ENCODE data around the gene ZNF576. TPM values are rescaled to one million over a fixed set of nuclear protein-coding genes. Genes with fewer than 3 reads are reported as not detected.

ZNF576 gene
- total and polyA plus RNA-seq, 4 donors = 8.0 to 18.8 (median 15.2) TPM

DNA sequence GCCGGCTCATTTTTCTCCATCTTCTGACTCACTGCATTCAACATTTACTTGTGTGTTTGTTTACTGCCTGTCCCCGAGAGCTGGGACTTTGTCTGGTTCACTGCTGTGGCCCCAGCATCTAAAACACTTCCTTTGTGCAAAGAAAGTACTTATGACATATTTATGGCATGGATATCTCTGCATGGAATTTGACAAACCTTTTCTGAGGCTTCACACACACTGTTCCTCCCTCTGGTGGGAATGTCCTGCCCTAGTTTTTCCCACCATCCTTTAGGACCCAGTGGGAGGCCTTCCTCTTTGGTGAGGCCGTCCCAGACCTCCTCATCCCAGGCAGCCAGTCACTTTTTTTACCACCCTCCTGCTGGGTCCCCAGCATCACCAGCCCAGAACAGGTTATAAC lies 14.1 kb downstream of the ZNF576 start:
- H3K36me3 ChIP-seq (ENCODE audit: control insufficient read depth, insufficient read depth, low read length) = peaks cover 81% of the 10 kb centered on the region
- no peaks in the 10 kb centered on the region for H3K27me3 ChIP-seq (ENCODE audit: control insufficient read depth, insufficient read depth, low read length)
- no peaks in the 10 kb centered on the region for H3K9me3 ChIP-seq (ENCODE audit: control insufficient read depth, insufficient read depth, low read length)
- H3K27ac ChIP-seq (ENCODE audit: low read depth, low read length) = no peak overlapping the region
- 25% methylated on average over 1 of the region's 3 CpGs for WGBS (ENCODE audit: insufficient coverage)
- H3K4me1 ChIP-seq (ENCODE audit: control insufficient read depth, insufficient read depth, low read length) = peaks cover 5% of the 10 kb centered on the region
- no peak for DNase-seq (ENCODE audit: low read depth in 4 of 6, low spot score in 6 of 6)
- no peak overlapping the region for H3K4me3 ChIP-seq (ENCODE audit: low read depth, low read length)

DNA sequence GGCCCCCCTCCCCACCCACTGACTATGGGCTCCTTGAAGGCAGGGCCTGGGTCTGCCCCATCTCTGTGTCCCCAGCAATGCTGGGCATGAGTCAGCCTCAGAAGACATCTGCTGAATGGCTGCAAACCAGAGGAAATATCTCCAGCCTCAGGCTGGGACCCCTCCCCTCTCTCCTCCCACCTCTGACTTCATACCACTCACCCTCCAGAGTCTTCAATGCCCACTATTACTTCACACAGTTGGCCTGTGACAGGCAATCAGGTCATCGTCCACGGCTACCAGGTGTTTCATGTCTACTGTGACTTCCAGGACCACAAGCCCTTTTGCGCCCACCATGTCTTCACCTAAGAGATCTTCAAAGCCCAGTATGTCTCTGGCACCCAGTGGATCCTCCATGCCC lies 15.4 kb downstream of the ZNF576 start, which contains the start of gene SRRM5:
Gene SRRM5 (plus strand): TSS at position 301 of the 400 bp plus-strand sequence. CDS start 34 bp downstream, at position 335.
- no peak for DNase-seq (ENCODE audit: low read depth in 4 of 6, low spot score in 6 of 6)
- Histone ChIP-seq H3K4me3 (ENCODE audit: low read depth, low read length) (no peak within 1 kb of the TSS), H3K27ac (ENCODE audit: low read depth, low read length) (no peak within 1 kb of the TSS), H3K9me3 (ENCODE audit: control insufficient read depth, insufficient read depth, low read length) (no peaks in the 10 kb centered on the region), H3K4me1 (ENCODE audit: control insufficient read depth, insufficient read depth, low read length) (peaks cover 5% of the 10 kb centered on the region), H3K36me3 (ENCODE audit: control insufficient read depth, insufficient read depth, low read length) (peaks cover 72% of the 10 kb centered on the region), H3K27me3 (ENCODE audit: control insufficient read depth, insufficient read depth, low read length) (no peaks in the 10 kb centered on the region)
- 100% methylated on average over 3 of the region's 3 CpGs for WGBS (ENCODE audit: insufficient coverage)

DNA sequence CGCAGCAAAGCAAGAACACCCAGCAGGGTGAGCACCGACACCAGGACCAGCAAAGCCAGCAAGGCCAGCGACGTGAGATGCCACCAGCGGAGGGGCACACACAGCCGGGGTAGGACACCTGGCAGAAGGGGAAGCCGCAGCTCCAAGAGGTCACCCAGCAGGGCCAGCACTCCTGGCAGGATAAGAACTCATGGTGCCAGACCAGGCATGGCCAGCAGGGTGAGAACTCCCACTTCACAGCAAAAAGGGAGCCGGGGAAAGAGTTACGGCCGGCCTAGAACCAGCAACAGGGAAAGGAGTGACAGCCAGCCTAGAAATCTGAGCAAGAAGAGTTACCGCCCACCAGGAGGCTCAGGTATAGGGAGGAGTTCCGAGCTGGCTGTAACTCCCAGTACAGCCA lies 16.0 kb downstream of the ZNF576 start:
- Histone ChIP-seq H3K27me3 (ENCODE audit: control insufficient read depth, insufficient read depth, low read length) (no peaks in the 10 kb centered on the region), H3K4me1 (ENCODE audit: control insufficient read depth, insufficient read depth, low read length) (peaks cover 8% of the 10 kb centered on the region), H3K4me3 (ENCODE audit: low read depth, low read length) (no peak overlapping the region), H3K27ac (ENCODE audit: low read depth, low read length) (no peak overlapping the region), H3K9me3 (ENCODE audit: control insufficient read depth, insufficient read depth, low read length) (no peaks in the 10 kb centered on the region), H3K36me3 (ENCODE audit: control insufficient read depth, insufficient read depth, low read length) (peaks cover 70% of the 10 kb centered on the region)
- DNase-seq (ENCODE audit: low read depth in 4 of 6, low spot score in 6 of 6) = no peak
- 95% methylated on average over 10 of the region's 12 CpGs for WGBS (ENCODE audit: insufficient coverage)

DNA sequence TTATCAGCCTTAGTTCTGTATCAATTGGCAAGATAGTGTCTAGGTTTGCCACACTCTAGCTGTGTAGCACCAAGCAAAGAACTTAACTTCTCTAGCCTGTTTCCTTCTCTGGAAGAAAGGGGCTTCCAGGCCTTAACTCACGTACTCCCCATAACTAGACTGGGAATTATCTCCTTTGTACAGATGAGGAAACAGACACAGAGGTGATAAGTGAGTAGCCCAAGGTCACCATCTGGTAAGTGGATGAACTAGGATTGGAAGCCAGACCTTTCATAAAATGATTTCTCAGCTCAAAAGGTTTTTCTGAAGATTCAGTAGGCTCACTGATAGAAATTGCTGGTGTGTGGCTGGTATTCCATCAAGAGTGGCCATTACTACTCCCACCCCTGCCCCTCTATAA lies 19.9 kb downstream of the ZNF576 start:
- Histone ChIP-seq H3K36me3 (ENCODE audit: control insufficient read depth, insufficient read depth, low read length) (peaks cover 44% of the 10 kb centered on the region), H3K27me3 (ENCODE audit: control insufficient read depth, insufficient read depth, low read length) (no peaks in the 10 kb centered on the region), H3K4me1 (ENCODE audit: control insufficient read depth, insufficient read depth, low read length) (peaks cover 27% of the 10 kb centered on the region), H3K9me3 (ENCODE audit: control insufficient read depth, insufficient read depth, low read length) (no peaks in the 10 kb centered on the region), H3K27ac (ENCODE audit: low read depth, low read length) (no peak overlapping the region), H3K4me3 (ENCODE audit: low read depth, low read length) (no peak overlapping the region)
- no CpG with 5 or more reads among the region's 1 CpG for WGBS (ENCODE audit: insufficient coverage)
- no peak for DNase-seq (ENCODE audit: low read depth in 4 of 6, low spot score in 6 of 6)

DNA sequence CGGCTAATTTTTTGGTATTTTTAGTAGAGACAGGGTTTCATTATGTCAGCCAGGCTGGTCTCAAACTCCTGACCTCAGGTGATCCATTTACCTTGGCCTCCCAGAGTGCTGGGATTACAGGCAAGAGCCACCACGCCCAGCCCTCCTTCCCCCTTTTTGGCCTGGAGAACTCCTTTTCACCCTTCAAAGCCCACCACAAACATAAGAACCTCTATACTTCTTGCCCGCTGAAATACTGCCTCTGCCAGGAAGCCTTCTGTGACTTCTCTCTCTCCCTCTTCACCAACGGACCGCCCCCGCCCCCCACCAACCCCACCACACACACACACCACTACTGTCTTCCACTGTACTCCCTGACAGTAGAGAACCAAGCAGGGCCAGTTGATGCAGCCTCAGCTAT lies 20.6 kb downstream of the ZNF576 start:
- 88% methylated on average over 5 of the region's 6 CpGs for WGBS (ENCODE audit: insufficient coverage)
- H3K27me3 ChIP-seq (ENCODE audit: control insufficient read depth, insufficient read depth, low read length) = no peaks in the 10 kb centered on the region
- H3K4me3 ChIP-seq (ENCODE audit: low read depth, low read length) = no peak overlapping the region
- no peak overlapping the region for H3K27ac ChIP-seq (ENCODE audit: low read depth, low read length)
- no peaks in the 10 kb centered on the region for H3K9me3 ChIP-seq (ENCODE audit: control insufficient read depth, insufficient read depth, low read length)
- H3K36me3 ChIP-seq (ENCODE audit: control insufficient read depth, insufficient read depth, low read length) = peaks cover 38% of the 10 kb centered on the region
- no peak for DNase-seq (ENCODE audit: low read depth in 4 of 6, low spot score in 6 of 6)
- peaks cover 27% of the 10 kb centered on the region for H3K4me1 ChIP-seq (ENCODE audit: control insufficient read depth, insufficient read depth, low read length)

DNA sequence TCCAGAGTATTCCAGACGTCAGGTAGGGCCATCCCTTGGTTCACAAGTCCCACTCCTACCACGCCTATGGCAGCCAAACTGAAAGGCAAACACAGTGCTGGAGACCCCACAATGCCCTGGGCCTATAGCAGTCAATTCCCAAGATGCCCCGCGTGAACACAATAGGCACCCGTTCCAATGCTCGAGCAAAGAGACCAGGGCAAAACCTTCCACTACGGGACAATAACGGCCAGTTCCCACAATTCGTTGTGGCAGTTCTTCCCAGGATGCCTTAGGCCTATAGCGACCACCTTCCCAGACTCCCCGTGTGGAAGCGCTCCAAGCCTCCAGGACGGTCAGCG lies 22.5 kb downstream of the ZNF576 start:
- DNase-seq (ENCODE audit: low read depth in 4 of 6, low spot score in 6 of 6) = peak in 2 of 6 donors; percentile 83 to 88
- 1% methylated on average over 14 of the region's 14 CpGs for WGBS (ENCODE audit: insufficient coverage)
- H3K9me3 ChIP-seq (ENCODE audit: control insufficient read depth, insufficient read depth, low read length) = no peaks in the 10 kb centered on the region
- peak overlapping the region; percentile 82 for H3K4me3 ChIP-seq (ENCODE audit: low read depth, low read length)
- peaks cover 38% of the 10 kb centered on the region for H3K36me3 ChIP-seq (ENCODE audit: control insufficient read depth, insufficient read depth, low read length)
- H3K4me1 ChIP-seq (ENCODE audit: control insufficient read depth, insufficient read depth, low read length) = peaks cover 27% of the 10 kb centered on the region
- H3K27me3 ChIP-seq (ENCODE audit: control insufficient read depth, insufficient read depth, low read length) = no peaks in the 10 kb centered on the region
- H3K27ac ChIP-seq (ENCODE audit: low read depth, low read length) = peak overlapping the region; percentile 98

DNA sequence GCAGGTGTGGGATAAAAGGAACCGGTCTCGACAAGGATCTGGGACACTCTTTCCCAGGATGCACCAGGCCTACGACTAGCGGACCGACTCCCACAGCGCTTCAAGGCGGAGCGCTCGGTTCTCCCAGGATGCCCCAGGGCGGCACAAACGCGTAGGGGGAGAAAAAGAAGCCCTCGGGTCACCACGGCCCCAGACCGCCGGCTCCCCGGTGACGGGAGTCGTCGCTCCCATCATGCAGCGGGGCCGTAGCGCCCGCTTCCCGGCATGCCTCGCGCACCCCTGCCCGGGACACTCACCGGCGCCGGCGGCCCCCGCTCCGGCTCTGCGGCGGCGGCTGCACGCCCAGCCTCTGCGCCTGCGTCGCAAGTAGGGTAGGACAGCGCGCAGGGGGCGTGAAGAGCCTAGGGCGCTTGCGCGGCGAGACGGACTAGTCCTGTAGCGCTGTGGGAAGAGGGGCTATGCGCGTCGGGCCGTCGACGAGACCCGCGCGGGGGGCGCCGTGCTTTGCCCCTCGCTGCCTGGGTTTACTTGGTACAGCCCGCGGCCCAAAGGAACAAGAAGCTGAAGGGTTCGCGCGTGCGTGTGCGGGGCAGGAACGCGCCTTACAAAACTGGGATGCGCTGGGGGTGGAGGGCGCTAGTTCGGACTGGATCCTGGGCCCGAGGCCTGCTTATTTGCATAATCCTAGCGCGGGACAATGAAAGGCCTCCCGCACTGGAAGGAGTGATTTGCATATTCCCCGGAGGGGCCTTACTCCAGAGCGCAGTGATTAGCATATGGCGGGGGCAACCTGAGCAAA lies 23.1 kb downstream of the ZNF576 start, which contains the start of gene ZNF428:
Gene ZNF428 (minus strand): TSS at position 368 of the 799 bp plus-strand sequence. CDS start 5,325 bp downstream, outside the sequence.
- no peaks in the 10 kb centered on the region for H3K27me3 ChIP-seq (ENCODE audit: control insufficient read depth, insufficient read depth, low read length)
- DNase-seq (ENCODE audit: low read depth in 4 of 6, low spot score in 6 of 6) = peak; percentile 85 to 99 (median 93)
- under 1% methylated on average over 81 of the region's 81 CpGs for WGBS (ENCODE audit: insufficient coverage)
- no peaks in the 10 kb centered on the region for H3K9me3 ChIP-seq (ENCODE audit: control insufficient read depth, insufficient read depth, low read length)
- peaks cover 38% of the 10 kb centered on the region for H3K36me3 ChIP-seq (ENCODE audit: control insufficient read depth, insufficient read depth, low read length)
- peaks cover 27% of the 10 kb centered on the region for H3K4me1 ChIP-seq (ENCODE audit: control insufficient read depth, insufficient read depth, low read length)
- H3K27ac ChIP-seq (ENCODE audit: low read depth, low read length) = peak within 1 kb of the TSS; percentile 98
- H3K4me3 ChIP-seq (ENCODE audit: low read depth, low read length) = peak within 1 kb of the TSS; percentile 82

DNA sequence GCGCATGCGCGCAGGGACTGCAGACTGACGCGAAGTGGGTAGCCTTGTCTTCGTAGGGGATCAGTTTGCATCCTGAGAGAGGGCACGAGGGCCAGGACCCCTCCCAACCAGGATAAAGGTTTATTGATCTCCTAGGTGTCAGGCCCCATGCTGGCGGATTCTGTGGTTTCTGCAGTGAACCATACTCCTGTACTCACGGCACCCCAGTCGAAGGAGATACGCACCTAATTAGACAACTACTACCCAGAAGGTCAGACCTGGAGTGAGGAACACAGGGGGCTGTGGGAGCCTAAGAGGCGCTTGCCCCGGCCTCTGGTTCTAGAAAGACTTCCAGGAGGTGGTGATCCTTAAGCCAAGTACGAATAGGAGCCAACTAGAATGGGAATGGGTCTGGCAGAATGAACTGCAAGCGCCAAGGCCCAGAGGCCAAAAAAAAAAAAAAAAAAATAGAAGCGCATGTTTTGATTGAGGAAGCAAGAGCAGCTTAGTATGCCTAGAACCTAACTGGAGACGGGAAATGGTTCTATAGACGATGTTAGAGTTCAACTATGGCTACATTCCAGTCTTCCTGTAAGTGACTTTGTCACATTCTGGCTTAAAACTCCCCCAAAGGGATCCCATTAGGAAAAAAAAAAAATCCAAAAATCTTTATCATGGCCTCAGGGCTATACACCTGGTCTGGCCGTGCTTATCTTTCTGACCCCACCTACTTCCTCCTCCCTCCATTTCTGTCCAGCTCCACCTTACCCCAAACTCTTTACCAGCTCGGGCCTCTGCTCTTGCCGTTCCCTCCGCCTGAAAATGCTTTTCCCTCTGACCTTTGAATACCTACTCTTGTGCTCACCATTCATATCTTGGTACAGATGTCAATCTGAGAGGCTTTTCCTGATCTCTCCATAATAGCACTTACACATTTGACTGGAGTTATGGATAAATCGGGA lies 23.9 kb downstream of the ZNF576 start:
- DNase-seq (ENCODE audit: low read depth in 4 of 6, low spot score in 6 of 6) = no peak
- WGBS (ENCODE audit: insufficient coverage) = 37% methylated on average over 16 of the region's 23 CpGs
- no peaks in the 10 kb centered on the region for H3K9me3 ChIP-seq (ENCODE audit: control insufficient read depth, insufficient read depth, low read length)
- H3K4me3 ChIP-seq (ENCODE audit: low read depth, low read length) = peak overlapping the region; percentile 82
- peak overlapping the region; percentile 98 for H3K27ac ChIP-seq (ENCODE audit: low read depth, low read length)
- H3K36me3 ChIP-seq (ENCODE audit: control insufficient read depth, insufficient read depth, low read length) = peaks cover 40% of the 10 kb centered on the region
- peaks cover 27% of the 10 kb centered on the region for H3K4me1 ChIP-seq (ENCODE audit: control insufficient read depth, insufficient read depth, low read length)
- no peaks in the 10 kb centered on the region for H3K27me3 ChIP-seq (ENCODE audit: control insufficient read depth, insufficient read depth, low read length)

DNA sequence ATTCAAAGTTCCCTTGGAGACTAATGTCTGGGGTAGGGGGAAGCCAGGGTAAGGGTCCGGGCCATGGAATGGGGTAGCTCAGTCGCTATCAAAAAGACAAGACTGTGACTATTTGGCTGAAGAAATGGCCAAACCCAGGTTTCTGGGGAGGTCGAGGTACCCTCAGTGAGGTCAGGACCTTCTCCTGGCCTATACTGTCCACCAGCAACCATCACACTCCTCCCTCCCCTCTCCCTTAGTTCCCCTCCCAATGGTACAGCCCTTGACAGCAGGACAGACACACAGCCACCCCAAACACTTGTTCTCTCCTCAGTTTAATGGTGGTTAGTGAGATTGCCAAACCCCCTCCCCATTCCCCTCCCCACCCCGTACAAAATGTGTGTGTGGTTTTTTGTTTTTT lies 25.7 kb downstream of the ZNF576 start:
- Histone ChIP-seq H3K4me1 (ENCODE audit: control insufficient read depth, insufficient read depth, low read length) (peaks cover 30% of the 10 kb centered on the region), H3K4me3 (ENCODE audit: low read depth, low read length) (no peak overlapping the region), H3K36me3 (ENCODE audit: control insufficient read depth, insufficient read depth, low read length) (peaks cover 53% of the 10 kb centered on the region), H3K9me3 (ENCODE audit: control insufficient read depth, insufficient read depth, low read length) (no peaks in the 10 kb centered on the region), H3K27ac (ENCODE audit: low read depth, low read length) (no peak overlapping the region), H3K27me3 (ENCODE audit: control insufficient read depth, insufficient read depth, low read length) (no peaks in the 10 kb centered on the region)
- DNase-seq (ENCODE audit: low read depth in 4 of 6, low spot score in 6 of 6) = no peak
- WGBS (ENCODE audit: insufficient coverage) = 86% methylated on average over 1 of the region's 4 CpGs

Data from spinal cord (tissue), 10 donors.